Kidney epithelial cell (primary cell): ENCODE results near the gene ADGRD2. TPM values are rescaled to one million over a fixed set of nuclear protein-coding genes. Genes with fewer than 3 reads are reported as not detected.

ENCODE experiments used
- DNase-seq: peaks from one replicate; pipeline ENCODE4 v3.0.0-alpha.2; 2010; ENCODE audit warnings: low read depth
- H3K27me3 ChIP-seq: 2 replicates; pipeline ENCODE4 v1.6.0; 2011; ENCODE audit warnings: low read length; ENCODE audit not compliant: control insufficient read depth, insufficient read depth
- H3K36me3 ChIP-seq: 2 replicates; pipeline ENCODE4 v1.5.1; 2011; ENCODE audit warnings: low read length; ENCODE audit not compliant: control insufficient read depth, insufficient read depth
- H3K4me3 ChIP-seq: 2 replicates; pipeline ENCODE4 v1.5.1; 2011; ENCODE audit warnings: low read depth, mild to moderate bottlenecking, control low read depth, low read length
- total RNA-seq: library from RNA; depleted of rRNA; stranded (reverse); fragments of >200 nt; gene quantifications from 2 replicates; pipeline ENCODE4 v1.2.3, GENCODE V29; 2015
- TF ChIP-seq, protein P1 (sequence below): IDR thresholded peaks from 2 replicates; pipeline ENCODE4 v1.5.1; 2011; ENCODE audit warnings: mild to moderate bottlenecking, moderate library complexity, low read length, control low read depth, inconsistent platforms; ENCODE audit not compliant: insufficient read depth, poor library complexity, severe bottlenecking

The ADGRD2 gene
- total RNA-seq, 1 donor from 2014 or later, result not detected

DNA sequence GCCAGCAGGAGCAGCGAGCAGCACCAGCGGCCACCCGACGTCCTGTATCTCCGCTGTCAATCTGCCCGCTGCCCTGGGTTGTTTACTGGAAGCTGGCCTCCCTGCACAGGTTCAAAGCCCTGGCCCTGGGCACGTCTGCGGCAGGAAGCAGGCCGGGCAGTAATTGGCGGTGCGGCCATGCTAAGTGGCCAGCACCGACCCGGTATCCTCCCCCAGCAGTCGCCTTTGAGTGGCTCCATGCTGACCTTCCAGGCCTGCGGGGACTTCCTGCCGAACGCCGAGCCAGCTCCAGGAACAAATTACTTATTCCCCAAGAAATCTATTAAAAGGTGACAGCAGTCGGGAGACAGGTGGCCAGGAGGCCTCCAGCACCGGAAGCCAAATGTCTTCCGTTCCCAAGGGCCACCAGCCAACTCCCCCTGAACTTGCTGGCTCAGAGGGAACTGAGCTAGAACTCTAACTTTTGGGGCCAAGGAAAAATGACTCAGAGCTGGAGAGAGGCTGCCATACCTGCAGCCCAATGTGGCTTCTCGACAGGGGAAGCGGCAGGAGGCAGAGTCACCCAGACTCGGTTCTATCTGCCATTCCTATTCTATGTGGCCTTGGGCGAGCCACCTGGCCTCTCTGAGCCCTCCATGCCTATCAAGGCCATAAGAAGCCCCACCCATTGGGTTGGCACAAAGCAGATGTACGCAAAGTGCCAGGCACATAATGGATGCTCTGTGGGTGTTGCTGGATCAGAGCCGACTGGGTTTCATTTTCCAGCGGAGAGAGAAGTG, 21.3 kb upstream of the ADGRD2 start:
- H3K36me3 ChIP-seq, result no peaks in the 10 kb centered on the region
- TF ChIP-seq, protein P1, sequence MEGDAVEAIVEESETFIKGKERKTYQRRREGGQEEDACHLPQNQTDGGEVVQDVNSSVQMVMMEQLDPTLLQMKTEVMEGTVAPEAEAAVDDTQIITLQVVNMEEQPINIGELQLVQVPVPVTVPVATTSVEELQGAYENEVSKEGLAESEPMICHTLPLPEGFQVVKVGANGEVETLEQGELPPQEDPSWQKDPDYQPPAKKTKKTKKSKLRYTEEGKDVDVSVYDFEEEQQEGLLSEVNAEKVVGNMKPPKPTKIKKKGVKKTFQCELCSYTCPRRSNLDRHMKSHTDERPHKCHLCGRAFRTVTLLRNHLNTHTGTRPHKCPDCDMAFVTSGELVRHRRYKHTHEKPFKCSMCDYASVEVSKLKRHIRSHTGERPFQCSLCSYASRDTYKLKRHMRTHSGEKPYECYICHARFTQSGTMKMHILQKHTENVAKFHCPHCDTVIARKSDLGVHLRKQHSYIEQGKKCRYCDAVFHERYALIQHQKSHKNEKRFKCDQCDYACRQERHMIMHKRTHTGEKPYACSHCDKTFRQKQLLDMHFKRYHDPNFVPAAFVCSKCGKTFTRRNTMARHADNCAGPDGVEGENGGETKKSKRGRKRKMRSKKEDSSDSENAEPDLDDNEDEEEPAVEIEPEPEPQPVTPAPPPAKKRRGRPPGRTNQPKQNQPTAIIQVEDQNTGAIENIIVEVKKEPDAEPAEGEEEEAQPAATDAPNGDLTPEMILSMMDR, result no peak
- H3K27me3 ChIP-seq, result peaks cover 6% of the 10 kb centered on the region
- DNase-seq, result no peak
- H3K4me3 ChIP-seq, result no peak overlapping the region

DNA sequence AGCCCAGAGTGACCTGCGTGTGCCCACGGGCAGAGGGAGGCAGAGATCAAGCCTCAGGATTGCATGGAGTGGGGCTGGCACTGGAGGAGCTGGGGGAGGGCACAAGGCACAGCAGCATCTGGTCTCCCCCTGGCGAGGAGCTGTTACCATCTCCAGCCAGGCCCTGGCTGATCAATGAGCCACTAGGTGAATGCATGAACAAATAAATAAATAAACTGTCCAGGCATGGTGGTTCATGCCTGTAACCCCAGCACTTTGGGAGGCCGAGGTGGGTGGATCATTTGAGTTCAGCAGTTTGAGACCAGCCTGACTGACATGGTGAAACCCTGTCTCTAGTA, 20.8 kb upstream of the ADGRD2 start:
- TF ChIP-seq, protein P1, result no peak
- Histone ChIP-seq H3K27me3 (peaks cover 3% of the 10 kb centered on the region), H3K36me3 (no peaks in the 10 kb centered on the region), H3K4me3 (no peak overlapping the region)
- no peak for DNase-seq

DNA sequence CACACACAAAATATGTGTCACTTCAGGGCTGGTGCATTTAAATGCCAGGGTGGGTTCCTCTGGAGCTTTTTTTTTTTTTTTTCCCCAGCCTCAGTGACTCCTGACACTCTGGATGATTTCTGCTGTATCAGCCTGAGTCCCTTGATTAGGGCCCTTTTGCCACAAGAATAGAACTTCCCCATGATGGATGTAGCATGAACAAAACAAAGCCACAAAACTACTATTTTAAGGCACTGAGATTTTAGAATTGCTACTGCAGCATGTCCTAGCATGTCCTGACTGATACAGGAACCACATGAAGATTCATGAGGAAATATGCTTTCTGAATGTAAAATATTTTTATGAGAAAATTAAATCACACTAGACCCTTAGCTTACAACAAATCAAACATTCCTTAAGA, 13.9 kb upstream of the ADGRD2 start:
- Histone ChIP-seq H3K4me3 (no peak overlapping the region), H3K27me3 (peaks cover 8% of the 10 kb centered on the region), H3K36me3 (no peaks in the 10 kb centered on the region)
- TF ChIP-seq, protein P1, result no peak
- no peak for DNase-seq

DNA sequence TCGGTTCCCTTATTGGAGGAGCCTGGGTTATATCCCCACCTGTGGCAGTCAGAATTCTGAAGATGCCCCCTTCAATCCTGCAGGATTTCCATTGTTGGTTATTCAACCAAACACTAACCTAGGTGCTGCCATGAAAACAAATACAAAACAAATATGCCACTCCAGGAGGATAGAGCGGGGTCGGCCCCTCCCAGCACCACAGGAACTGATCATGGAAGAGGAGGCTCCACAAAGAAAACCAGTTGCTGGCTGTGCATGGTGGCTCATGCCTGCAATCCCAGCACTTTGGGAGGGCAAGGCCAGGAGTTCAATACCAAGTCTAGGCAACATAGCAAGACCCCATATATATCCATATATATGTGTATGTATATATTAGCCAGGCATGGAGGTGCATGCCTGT, 13.2 kb upstream of the ADGRD2 start:
- H3K27me3 ChIP-seq, result peaks cover 9% of the 10 kb centered on the region
- no peak overlapping the region for H3K4me3 ChIP-seq
- no peak for DNase-seq
- TF ChIP-seq, protein P1, result no peak
- no peaks in the 10 kb centered on the region for H3K36me3 ChIP-seq

DNA sequence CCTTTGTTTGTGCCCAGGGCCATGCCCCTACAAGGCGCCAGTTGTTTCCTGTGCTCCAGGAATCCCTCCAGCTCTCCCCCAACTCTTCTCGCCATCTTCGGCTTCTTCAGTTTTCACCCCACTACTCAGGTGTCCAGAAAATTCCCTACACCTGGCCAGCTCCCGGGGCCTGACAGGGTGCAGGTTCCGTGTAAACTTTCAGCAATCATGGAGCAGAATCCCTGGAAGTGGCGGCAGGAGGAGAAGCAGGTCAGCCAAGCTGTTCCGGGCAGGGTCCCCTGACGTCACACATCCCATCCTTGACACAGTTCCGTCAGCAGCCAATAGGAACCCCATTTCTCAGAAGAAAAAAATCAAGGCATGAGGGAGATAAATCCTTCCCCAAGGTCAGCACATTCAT, 12.2 kb upstream of the ADGRD2 start:
- TF ChIP-seq, protein P1, result no peak
- H3K27me3 ChIP-seq, result peaks cover 6% of the 10 kb centered on the region
- no peaks in the 10 kb centered on the region for H3K36me3 ChIP-seq
- H3K4me3 ChIP-seq, result no peak overlapping the region
- no peak for DNase-seq

DNA sequence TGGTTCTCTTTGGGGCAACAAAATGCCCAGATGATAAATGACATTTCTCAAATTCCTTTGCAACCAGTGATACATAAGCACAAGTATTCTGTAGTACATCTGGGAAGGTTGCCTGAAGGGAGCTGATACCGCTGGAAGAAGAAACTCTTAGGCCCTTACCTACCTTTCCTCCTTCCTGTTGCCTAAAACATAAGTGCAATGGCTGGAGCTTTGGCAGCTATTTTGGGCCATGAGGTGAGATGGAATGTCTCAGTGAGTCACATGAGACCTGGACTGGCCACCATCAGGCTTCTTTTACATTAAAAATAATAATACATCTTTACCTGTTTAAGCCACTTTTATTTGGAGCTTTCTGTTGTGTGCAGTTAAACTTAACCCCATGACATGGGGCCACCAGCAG, 11.2 kb upstream of the ADGRD2 start:
- TF ChIP-seq, protein P1, result no peak
- no peak overlapping the region for H3K4me3 ChIP-seq

More for the DNA sequence above, 11.2 kb upstream of the ADGRD2 start:
- Histone ChIP-seq H3K27me3 (peaks cover 6% of the 10 kb centered on the region), H3K36me3 (no peaks in the 10 kb centered on the region)
- DNase-seq, result no peak
